Transverse colon (tissue), 4 donors: ENCODE measurements around the gene CFHR5.

Experiments used
- EP300 ChIP-seq: sonication (generic); formaldehyde crosslinking; IDR thresholded peaks from one replicate; pipeline ENCODE4 v1.6.1; 2017; ENCODE audit warnings: antibody characterized with exemption, low read depth
- POLR2A ChIP-seq: fragments of 450-650 bp; IDR thresholded peaks from one replicate; pipeline ENCODE4 v1.6.1; 2016; ENCODE audit warnings: antibody characterized with exemption, mild to moderate bottlenecking, moderate library complexity
- POLR2AphosphoS5 ChIP-seq, 3 donors: sonication (generic); formaldehyde crosslinking; IDR thresholded peaks; one replicate each; pipeline ENCODE4 v1.6.1; 2016; ENCODE audit warnings: antibody characterized with exemption in 3 of 3
- TF ChIP-seq, protein P1 (sequence below), 5 experiments: fragments of 200-600 bp in 3 of 5; fragments of 450-650 bp in 2 of 5; sonication (generic) in 3 of 5; IDR thresholded peaks; 1 replicate in 2 of 5; 2 replicates in 3 of 5; pipeline ENCODE4 v1.5.1; 2016 to 2017; ENCODE audit warnings: antibody characterized with exemption in 5 of 5, inconsistent platforms in 3 of 5, mild to moderate bottlenecking in 2 of 5, moderate library complexity in 1 of 5

DNA sequence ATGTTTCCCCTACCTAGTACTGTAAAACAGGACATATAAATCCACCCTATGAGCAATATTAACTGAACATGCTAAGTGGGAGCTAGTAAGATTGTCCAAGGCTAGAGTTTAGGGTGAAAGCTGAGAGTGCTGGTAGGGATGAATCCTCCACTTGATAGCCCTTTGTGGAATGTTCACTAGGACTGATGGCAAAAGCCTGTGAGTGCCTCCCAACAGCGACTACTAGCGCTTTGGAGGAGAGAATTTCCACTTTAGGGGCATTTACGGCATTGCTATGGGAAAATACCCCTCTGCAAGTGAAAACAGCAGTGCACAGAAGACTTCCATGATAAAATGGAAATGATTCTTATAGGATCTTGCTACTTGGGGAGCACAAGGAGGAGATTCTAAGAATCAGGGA, 35.9 kb downstream of the CFHR5 start:
- TF ChIP-seq, protein P1, sequence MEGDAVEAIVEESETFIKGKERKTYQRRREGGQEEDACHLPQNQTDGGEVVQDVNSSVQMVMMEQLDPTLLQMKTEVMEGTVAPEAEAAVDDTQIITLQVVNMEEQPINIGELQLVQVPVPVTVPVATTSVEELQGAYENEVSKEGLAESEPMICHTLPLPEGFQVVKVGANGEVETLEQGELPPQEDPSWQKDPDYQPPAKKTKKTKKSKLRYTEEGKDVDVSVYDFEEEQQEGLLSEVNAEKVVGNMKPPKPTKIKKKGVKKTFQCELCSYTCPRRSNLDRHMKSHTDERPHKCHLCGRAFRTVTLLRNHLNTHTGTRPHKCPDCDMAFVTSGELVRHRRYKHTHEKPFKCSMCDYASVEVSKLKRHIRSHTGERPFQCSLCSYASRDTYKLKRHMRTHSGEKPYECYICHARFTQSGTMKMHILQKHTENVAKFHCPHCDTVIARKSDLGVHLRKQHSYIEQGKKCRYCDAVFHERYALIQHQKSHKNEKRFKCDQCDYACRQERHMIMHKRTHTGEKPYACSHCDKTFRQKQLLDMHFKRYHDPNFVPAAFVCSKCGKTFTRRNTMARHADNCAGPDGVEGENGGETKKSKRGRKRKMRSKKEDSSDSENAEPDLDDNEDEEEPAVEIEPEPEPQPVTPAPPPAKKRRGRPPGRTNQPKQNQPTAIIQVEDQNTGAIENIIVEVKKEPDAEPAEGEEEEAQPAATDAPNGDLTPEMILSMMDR (IDR thresholded peaks at IDR 0.05), result no peak
- TF ChIP-seq EP300 (no peak), POLR2AphosphoS5 (IDR thresholded peaks at IDR 0.05) (no peak), POLR2A (no peak)
